NCI-H2107 treated with DMSO at 0.1 percent for 48 hours (cell line): ENCODE results near the gene IRGC.

Source experiments
- DNase-seq: peaks from one replicate; lab custom pipeline; 2025; ENCODE audit not compliant: unreplicated experiment; lab: John Stamatoyannopoulos, UW

Gene IRGC

GRCh38 chr19:43721469-43722048 is 5.7 kb downstream of the IRGC start:
- no peak for DNase-seq

- no peak for DNase-seq
Observed at GRCh38 chr19:43723588-43723987, 7.7 kb downstream of the IRGC start.

DNA sequence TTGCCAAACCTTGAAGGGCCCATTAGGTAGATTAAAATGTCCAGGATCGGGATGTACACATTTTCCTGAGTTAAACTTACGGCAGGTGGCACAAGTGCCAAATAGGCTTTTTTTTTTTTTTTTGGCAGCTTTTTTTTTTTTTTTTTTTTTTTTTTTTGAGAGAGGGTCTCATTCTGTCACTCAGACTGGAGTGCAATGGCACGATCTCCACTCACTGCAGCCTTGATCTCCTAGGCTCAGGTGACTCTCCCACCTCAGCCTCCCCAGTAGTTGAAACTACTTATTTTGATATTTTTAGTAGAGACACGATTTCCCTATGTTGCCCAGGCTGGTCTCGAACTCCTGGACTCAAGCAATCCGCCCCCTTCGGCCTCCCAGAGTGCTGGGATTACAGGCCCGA is 9.0 kb downstream of the IRGC start:
- DNase-seq: no peak

DNA sequence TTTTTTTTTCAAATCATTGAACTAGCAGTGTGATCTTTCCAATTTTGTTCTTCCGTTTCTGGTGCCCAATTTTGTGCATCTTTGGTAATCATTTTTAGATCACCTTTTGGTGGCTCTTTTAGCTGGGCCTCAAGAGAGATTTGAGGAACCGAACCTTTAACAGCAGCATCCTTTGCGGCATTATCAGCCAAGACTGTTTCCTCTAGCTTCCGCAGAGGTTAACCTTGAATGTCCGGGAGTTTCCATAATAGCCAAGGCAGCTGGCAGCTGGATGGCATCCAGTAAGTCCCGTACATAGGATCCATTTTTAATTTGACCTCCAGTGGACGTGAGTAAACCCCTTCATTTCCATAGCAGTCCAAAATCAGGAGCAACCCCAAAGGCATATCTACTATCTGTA is 9.6 kb downstream of the IRGC start:
- no peak for DNase-seq

GRCh38 chr19:43726736-43727592 is 11.1 kb downstream of the IRGC start:
- no peak for DNase-seq

GRCh38 chr19:43727593-43727853 is 11.6 kb downstream of the IRGC start:
- no peak for DNase-seq

- DNase-seq: no peak
Observed at GRCh38 chr19:43729919-43730318, 14.0 kb downstream of the IRGC start.

DNA sequence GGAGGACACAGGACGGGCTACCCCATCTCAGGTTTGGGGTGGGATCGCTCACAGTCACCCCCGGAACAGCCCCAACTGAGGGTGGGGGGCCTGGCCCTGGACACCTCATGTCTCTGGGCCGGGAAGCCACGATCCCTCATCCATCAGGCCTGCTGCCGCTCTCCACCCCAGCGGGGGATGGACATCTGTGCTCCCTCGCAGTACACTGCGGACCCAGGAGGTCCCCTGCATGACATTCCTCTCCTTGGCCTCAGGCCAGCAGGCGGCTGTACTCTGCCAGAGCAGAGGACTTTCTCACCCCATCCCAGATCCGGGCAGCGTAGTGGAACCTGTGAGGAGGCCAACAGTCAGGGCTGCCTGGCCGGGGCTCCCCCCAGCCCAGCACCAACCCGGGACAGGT is 15.5 kb downstream of the IRGC start:
- no peak for DNase-seq

- DNase-seq: no peak
Observed at GRCh38 chr19:43731846-43732245, 16.0 kb downstream of the IRGC start.

GRCh38 chr19:43735013-43735412 is 19.1 kb downstream of the IRGC start:
- DNase-seq: no peak

GRCh38 chr19:43735957-43736356 is 20.1 kb downstream of the IRGC start:
- DNase-seq: no peak

GRCh38 chr19:43738780-43739211 is 22.9 kb downstream of the IRGC start:
- DNase-seq: no peak

GRCh38 chr19:43739439-43740235 is 23.8 kb downstream of the IRGC start:
- no peak for DNase-seq

DNA sequence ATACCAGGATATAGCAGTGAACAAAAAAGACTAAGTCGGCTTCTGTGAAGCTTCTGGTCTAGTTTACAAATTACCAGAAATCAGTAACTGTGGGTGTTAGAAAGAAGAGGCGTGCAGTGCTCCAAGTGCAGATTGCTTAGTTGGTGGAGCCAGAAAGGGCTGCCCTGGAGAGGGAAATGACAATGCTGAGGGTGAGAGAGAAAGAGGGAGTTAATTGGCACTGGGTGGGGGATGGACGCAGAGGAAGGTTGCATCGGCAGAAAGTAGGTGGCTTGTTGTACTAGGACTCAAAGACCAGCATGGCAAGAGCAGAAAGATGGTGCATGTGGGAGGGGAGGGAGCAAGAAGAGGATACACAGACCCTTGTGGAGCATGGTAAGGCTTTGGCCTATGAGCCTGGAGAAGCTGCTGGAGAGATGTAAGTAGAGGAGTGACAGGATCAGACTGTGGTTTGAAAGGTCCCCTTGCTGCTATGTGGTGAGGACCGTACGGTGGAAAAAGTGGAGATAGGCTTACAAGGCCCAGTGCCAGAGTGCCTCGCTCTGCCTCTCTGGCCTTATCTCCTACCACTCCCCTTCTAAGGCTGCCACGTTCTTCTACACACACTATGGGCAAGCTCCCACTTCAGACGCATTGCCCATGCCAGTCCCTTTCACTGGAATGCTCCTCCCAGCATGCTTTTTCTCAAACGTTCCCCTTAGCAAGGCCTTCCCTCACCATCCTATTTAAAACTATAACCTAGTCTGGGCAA is 25.4 kb downstream of the IRGC start:
- DNase-seq: no peak

DNA sequence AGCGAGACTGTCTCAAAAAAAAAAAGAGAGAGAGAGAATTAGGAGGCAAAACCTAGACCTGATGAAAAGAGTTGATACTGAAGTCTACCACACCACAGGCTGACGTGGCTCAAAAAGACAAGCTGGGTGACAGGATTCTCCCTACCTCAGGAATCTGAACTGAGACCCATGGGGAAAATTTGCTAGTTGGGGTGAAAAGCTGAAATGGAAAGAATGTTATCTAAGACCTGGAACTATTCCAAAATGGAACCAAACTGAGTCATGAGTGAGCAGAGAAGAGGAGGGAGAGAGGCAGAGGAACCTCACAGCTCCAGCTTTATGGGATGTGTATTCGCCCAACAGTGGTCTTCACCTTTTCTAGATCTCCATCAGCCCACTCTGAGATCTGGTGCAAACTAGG is 27.2 kb downstream of the IRGC start:
- DNase-seq: no peak

DNA sequence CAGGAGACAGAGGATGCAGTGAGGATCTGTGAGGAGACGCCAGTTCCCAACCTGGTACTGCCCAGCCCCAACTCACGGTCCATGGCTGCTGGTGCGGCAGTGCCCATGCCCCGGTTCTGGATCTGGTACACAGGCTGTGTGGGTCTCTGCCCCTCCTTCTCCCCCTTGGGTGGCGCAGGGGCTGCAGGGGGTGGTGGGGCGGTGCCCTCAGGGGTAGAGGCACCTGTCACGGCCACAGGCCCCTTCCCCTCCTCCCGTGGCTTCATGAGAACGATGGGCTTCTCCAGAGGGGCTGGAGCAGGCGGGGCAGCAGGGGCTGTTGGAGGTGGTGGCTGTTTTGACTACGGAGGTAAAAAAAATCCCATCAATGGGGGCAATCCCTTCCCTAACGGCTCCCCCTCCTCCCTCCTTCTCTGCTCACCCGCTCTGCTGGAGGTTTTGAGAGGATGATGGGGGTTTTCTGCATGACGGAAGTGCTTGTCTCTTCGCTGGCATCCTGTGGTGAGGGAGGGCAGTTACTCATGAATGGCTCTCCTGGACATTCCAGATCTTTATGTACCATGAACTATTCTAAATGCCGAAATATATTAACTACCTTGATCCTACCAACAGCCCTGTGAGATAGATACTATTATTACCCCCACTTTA is 31.8 kb downstream of the IRGC start:
- no peak for DNase-seq

DNA sequence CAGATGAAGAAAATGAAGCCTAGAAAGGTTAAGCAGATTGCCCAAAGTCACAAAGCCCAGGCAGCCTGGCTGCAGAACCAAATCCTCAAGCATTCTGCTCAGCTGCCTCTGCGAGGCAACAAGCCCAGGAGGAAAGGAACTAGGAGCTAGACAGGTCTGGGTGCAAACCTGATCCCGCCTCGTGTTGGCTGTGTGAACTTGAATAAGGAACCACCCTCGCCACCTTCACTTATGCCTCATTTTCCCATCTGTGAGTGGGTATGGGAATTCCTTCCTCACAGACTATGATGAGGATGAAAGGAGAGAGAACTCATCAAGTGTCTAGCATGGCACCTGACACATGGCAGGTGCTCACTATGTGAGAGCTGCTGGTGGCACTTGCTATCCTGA is 32.3 kb downstream of the IRGC start:
- no peak for DNase-seq

GRCh38 chr19:43748685-43749084 is 32.8 kb downstream of the IRGC start:
- DNase-seq: no peak

GRCh38 chr19:43749152-43749551 is 33.3 kb downstream of the IRGC start:
- DNase-seq: no peak

GRCh38 chr19:43749898-43750297 is 34.0 kb downstream of the IRGC start:
- DNase-seq: no peak
